Skeletal muscle tissue (tissue), 4 donors: ENCODE results near the gene STRIT1. TPM values are rescaled to one million over a fixed set of nuclear protein-coding genes. Genes with fewer than 3 reads are reported as not detected.
"Not testable (repeated sequence)": the region's sequence is repeated elsewhere in the genome, so short reads cannot be mapped to it uniquely, and the experiment has no call there.

Experiments
- H3K27ac ChIP-seq: one replicate; pipeline ENCODE4 v1.7.0; 2013; ENCODE audit warnings: mild to moderate bottlenecking, low read depth, low read length, inconsistent platforms
- H3K27me3 ChIP-seq, 3 donors: one replicate each; pipeline ENCODE4 v1.7.0; 2013; ENCODE audit warnings: low read length in 3 of 3; ENCODE audit not compliant: control insufficient read depth in 3 of 3, insufficient read depth in 3 of 3
- H3K36me3 ChIP-seq, 3 donors: one replicate each; pipeline ENCODE4 v1.7.0; 2013; ENCODE audit warnings: low read length in 3 of 3; ENCODE audit not compliant: control insufficient read depth in 3 of 3, insufficient read depth in 3 of 3
- H3K4me1 ChIP-seq, 3 donors: one replicate each; pipeline ENCODE4 v1.7.0; 2013; ENCODE audit warnings: low read length in 3 of 3, mild to moderate bottlenecking in 3 of 3; ENCODE audit not compliant: control insufficient read depth in 3 of 3, insufficient read depth in 3 of 3
- H3K4me3 ChIP-seq, 3 donors: one replicate each; pipeline ENCODE4 v1.7.0; 2013; ENCODE audit warnings: low read length in 3 of 3
- H3K9ac ChIP-seq, 3 donors: one replicate each; pipeline ENCODE4 v1.7.0; 2013; ENCODE audit warnings: low read length in 3 of 3, mild to moderate bottlenecking in 3 of 3, moderate library complexity in 2 of 3, low read depth in 1 of 3
- H3K9me3 ChIP-seq, 3 donors: one replicate each; pipeline ENCODE4 v1.7.0; 2013; ENCODE audit warnings: low read length in 3 of 3; ENCODE audit not compliant: control insufficient read depth in 3 of 3
- total RNA-seq: library from RNA; depleted of rRNA; stranded (reverse); fragments of >200 nt; gene quantifications from one replicate; pipeline ENCODE4 v1.2.3, GENCODE V29; 2014
- donor health status: Osteomylitis.

STRIT1 gene
- total RNA-seq, 1 donor from 2014 or later, result 1.0 TPM

DNA sequence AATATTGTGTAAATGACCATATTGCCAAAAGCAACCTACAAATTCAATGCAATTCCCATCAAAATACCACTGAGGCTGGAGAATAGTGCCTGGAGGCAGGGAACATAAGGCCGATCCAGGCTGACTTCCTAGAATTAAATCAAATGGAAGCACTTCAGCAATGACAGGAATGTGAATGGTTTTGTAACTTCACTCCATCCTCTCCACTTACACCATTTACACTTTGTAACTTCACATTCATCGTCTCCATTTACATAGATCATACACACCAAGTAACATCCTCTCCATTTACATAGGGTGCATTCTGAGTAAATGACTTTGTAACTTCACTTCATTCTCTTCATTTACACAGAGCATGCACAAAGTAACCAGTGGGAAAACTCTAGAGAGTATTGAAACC is 11.6 kb downstream of the STRIT1 start:
- Histone ChIP-seq H3K9ac (no peak overlapping the region), H3K27ac (peak overlapping the region; percentile 59), H3K9me3 (no peaks in the 10 kb centered on the region), H3K4me1 (peaks cover 12 to 14% (median 13%) of the 10 kb centered on the region in 3 donors), H3K36me3 (no peaks in the 10 kb centered on the region), H3K4me3 (no peak overlapping the region), H3K27me3 (no peaks in the 10 kb centered on the region)

DNA sequence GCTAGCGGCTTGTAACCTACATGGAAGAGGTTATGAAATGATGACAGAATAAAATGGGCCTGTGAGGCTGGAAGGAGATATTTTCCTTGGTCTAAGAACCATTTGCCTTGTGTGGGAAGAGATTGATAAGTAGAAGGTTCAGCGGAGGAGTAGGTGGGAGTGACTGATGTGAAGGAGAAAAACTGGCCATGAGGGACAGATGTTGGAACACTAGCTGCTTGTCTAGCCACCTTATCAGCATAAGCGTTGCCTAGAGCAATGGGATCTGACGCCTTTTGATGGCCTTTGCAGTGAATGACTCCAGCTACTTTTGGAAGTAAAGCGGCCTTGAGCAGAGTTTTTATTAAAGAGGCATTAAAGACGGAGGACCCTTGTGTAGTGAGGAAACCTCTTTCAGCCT is 17.4 kb downstream of the STRIT1 start:
- H3K9ac ChIP-seq, H3K27ac ChIP-seq: not testable (repeated sequence)

DNA sequence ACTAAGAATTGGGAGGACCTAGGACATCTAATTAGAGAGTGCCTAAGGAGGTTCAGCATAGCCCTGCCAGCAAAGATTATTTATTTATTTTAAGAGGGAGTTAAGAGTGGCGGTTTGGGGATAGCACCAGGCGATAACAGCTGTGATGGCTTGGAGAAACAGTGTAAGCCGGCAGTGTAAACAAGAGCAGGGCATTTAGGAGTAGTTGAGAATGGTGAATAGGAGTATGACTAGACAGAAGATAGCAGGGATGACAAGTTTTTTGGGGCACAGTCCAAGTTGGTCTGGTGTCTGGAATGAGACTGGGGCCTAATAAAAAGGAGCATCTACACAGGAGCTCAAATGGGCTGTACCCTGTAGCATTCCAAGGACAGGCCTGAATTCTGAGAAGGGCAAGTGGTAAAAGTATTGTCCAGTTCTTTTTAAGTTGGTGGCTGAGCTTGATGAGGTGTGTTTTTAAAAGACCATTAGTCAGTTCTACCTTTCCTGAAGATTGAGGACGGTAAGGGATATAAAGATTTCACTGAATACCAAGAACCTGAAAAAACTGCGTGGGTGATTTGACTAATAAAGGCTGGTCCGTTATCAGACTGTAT is 18.2 kb downstream of the STRIT1 start:
- not testable (repeated sequence) for H3K27me3 ChIP-seq, H3K27ac ChIP-seq, H3K9ac ChIP-seq, H3K4me3 ChIP-seq, H3K4me1 ChIP-seq, H3K36me3 ChIP-seq, H3K9me3 ChIP-seq

More for the DNA sequence above, 17.4 kb downstream of the STRIT1 start:
- H3K4me1 ChIP-seq, H3K27me3 ChIP-seq, H3K9me3 ChIP-seq, H3K36me3 ChIP-seq, H3K4me3 ChIP-seq: not testable (repeated sequence)

DNA sequence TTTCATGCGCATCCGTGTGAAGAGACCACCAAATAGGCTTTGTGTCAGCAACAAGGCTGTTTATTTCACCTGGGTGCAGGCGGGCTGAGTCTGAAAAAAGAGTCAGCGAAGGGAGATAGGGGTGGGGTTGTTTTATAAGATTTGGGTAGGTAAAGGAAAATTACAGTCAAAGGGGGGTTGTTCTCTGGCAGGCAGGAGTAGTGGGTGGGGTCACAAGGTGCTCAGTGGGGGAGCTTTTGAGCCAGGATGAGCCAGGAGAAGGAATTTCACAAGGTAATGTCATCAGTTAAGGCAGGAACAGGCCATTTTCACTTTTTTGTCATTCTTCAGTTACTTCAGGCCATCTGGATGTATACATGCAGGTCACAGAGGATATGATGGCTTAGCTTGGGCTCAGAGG is 19.0 kb downstream of the STRIT1 start:
- H3K27me3 ChIP-seq, H3K9ac ChIP-seq, H3K36me3 ChIP-seq, H3K9me3 ChIP-seq, H3K27ac ChIP-seq, H3K4me1 ChIP-seq, H3K4me3 ChIP-seq: not testable (repeated sequence)

DNA sequence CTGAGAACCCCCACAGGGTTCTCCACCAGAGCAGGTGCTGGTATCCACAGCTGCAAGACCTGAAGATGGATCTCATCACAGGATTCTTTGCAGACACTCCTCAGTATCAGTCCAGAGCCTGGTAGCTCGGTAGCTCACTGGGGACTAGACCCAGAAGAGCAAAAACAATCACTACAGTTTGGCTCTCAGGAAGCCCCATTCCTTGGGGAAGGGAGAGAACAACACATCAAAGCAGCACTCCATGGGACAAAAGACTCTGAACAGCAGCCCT is 22.2 kb downstream of the STRIT1 start:
- no peaks in the 10 kb centered on the region for H3K36me3 ChIP-seq
- no peaks in the 10 kb centered on the region for H3K9me3 ChIP-seq
- H3K9ac ChIP-seq, result no peak overlapping the region

DNA sequence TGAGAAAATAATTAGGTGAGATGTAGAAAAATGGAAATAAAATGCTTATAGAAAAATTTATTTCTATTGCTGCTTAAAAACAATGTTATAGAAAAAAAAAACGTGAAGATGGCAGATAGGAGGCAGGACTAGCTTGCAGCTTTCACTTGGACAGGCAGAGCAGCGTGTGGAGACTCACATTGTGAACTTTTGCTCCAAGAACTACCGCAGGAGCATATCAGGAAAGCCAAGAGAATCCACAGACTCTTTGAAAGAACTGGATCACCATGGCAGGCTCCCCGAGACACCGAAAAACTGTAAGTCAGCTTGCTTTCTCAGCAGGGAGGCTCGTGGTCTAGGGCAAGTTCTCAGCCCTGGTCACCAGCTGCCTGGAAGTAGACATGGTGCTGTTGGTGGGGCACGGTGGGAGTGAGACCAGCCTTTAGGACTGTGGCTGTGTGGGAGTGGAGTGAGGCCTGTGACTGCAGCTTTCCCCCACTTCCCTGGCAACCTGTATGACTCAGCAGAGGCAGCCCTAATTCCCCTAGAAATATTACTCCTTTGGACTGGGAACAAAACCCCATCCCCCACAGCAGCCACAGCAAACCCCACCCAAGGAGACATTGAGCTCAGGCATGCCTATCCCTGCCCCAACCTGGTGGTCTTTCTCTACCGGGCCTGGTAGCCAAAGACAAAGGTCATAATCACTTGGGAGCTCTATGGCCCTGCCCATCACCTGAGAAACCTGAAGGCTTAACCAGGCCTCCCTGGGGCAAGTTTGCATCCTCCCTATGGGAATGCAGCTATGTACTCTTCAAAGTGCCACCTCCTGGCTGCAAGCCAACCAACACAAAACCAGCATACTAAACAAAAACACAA is 22.8 kb downstream of the STRIT1 start:
- Histone ChIP-seq H3K4me3 (no peak overlapping the region), H3K4me1 (no peaks in the 10 kb centered on the region), H3K36me3 (no peaks in the 10 kb centered on the region), H3K27me3 (no peaks in the 10 kb centered on the region), H3K27ac (no peak overlapping the region), H3K9ac (no peak overlapping the region), H3K9me3 (no peaks in the 10 kb centered on the region)

More for the DNA sequence above, 22.2 kb downstream of the STRIT1 start:
- H3K27ac ChIP-seq, result no peak overlapping the region
- H3K4me3 ChIP-seq, result no peak overlapping the region
- H3K27me3 ChIP-seq, result no peaks in the 10 kb centered on the region
- H3K4me1 ChIP-seq, result no peaks in the 10 kb centered on the region

DNA sequence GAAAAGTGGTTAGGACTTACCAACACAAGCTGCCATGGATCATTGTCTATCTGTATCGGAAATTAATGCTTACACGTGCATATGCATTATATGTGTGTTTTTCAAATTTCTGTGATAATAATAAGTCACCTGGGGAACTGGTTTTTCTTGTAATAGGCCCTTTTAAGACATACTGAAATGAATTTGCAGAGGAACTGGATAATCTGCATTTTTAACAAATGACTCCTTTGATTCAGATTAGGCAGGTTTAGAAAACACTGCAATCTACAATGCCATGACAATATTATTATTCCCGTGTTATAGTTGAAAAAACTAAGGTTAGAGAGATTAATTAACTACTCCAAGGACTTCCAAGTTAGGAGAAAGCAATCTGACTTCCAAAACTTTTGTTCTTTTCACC is 23.4 kb downstream of the STRIT1 start:
- Histone ChIP-seq H3K9me3 (no peaks in the 10 kb centered on the region), H3K27ac (no peak overlapping the region), H3K36me3 (no peaks in the 10 kb centered on the region), H3K4me1 (no peaks in the 10 kb centered on the region), H3K4me3 (no peak overlapping the region), H3K27me3 (no peaks in the 10 kb centered on the region), H3K9ac (no peak overlapping the region)

DNA sequence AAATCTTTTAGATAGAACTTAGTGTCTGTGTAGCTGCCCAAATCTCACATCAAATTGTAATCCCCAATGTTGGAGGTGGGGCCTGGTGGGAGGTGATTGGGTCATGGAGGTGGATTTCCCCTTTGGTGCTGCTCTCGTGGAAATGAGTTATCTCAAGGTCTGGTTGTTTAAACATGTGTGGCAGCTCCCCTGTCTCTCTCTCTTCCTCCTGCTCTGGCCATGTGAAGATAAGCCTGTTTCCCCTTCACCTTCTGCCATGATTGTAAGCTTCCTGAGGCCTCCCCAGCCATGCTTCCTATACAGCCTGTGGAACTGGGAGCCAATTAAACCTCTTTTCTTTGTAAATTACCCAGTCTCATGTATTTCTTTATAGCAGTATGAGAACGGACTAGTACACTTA is 30.6 kb downstream of the STRIT1 start:
- H3K4me3 ChIP-seq, H3K9ac ChIP-seq, H3K27me3 ChIP-seq, H3K4me1 ChIP-seq, H3K36me3 ChIP-seq, H3K9me3 ChIP-seq, H3K27ac ChIP-seq: not testable (repeated sequence)

DNA sequence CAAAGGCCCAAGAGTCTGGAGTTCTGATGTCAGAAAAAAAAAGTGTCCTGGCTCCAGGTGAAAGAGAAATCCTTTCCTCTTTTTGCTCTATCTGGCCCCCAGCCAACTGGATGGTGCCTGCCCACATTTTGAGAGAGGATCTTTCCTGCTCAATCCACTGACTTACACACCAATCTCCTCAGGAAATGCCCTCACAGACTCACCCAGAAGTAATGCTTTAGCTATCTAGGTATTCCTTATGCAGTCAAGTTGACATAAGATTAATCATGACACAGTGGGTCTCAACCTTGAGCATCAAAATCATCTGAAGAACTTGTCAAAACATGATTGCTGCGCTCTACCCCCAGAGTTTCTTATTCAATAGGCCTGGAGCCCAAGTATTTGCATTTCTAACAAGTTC is 31.2 kb downstream of the STRIT1 start:
- Histone ChIP-seq H3K9me3 (no peaks in the 10 kb centered on the region), H3K27ac (no peak overlapping the region), H3K27me3 (no peaks in the 10 kb centered on the region), H3K36me3 (no peaks in the 10 kb centered on the region), H3K9ac (no peak overlapping the region), H3K4me1 (no peaks in the 10 kb centered on the region), H3K4me3 (no peak overlapping the region)

DNA sequence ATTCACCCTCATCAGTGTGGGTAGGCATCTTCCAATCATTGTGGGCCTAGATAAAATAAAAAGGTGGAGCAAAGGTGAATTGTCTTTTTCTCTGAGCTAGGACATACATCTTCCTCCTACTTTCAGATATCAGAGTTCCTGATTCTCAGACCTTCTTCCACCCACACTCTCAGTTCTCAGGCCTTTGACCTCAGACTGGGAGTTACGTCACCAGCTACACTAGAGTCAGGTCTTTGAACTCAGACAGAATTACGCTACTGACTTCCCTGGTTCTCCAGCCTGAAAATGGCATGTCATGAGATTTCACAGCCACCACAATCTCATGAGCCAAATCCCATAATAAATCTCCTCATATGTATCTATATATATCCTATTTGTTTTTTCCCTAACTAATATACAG is 39.0 kb downstream of the STRIT1 start:
- Histone ChIP-seq H3K4me1 (no peaks in the 10 kb centered on the region), H3K36me3 (no peaks in the 10 kb centered on the region), H3K27me3 (no peaks in the 10 kb centered on the region), H3K27ac (no peak overlapping the region), H3K9me3 (peaks cover 0 to 5% (median 0%) of the 10 kb centered on the region in 3 donors), H3K9ac (no peak overlapping the region), H3K4me3 (no peak overlapping the region)
